ENCODE results near the gene CFDP1. TPM values are rescaled to one million over a fixed set of nuclear protein-coding genes. Genes with fewer than 3 reads are reported as not detected.

CFDP1 gene
- polyA plus RNA-seq, 1 donor (not counting 4 experiments of a cell fraction or from before 2014, with no cell fraction given) = 42.1 TPM

- TF ChIP-seq CTCF (optimal IDR thresholded peaks at IDR 0.05 in 1 of 3, IDR thresholded peaks at IDR 0.05 in 1 of 3, conservative IDR thresholded peaks at IDR 0.05 in 1 of 3; ENCODE audit: extremely low read depth in 1 of 3, insufficient read depth in 2 of 3, low read length in 3 of 3) (peak in 2 of 3 experiments; percentile 28 to 45), EZH2 (IDR thresholded peaks at IDR 0.05; ENCODE audit: low read length) (no peak)
- Histone ChIP-seq H3K27me3 (ENCODE audit: control insufficient read depth, extremely low read depth, insufficient read depth, low read length) (no peaks in the 10 kb centered on the region), H3K9me1 (ENCODE audit: control insufficient read depth, extremely low read depth, insufficient read depth, low read length) (no peaks in the 10 kb centered on the region), H3K4me3 (ENCODE audit: control insufficient read depth in 2 of 3, extremely low read depth in 1 of 3, insufficient read depth in 2 of 3, low read depth in 1 of 3, low read length in 3 of 3) (no peak overlapping the region), H3K79me2 (ENCODE audit: control insufficient read depth, insufficient read depth, low read length) (no peaks in the 10 kb centered on the region), H2AFZ (ENCODE audit: control insufficient read depth, low read length) (no peak overlapping the region), H3K4me1 (ENCODE audit: control insufficient read depth, extremely low read depth, insufficient read depth, low read length) (peaks cover 29% of the 10 kb centered on the region), H3K9me3 (ENCODE audit: control insufficient read depth, low read depth, low read length) (no peaks in the 10 kb centered on the region), H3K9ac (ENCODE audit: control insufficient read depth, extremely low read depth, insufficient read depth, low read length) (peak overlapping the region; percentile 48), H4K20me1 (ENCODE audit: control insufficient read depth, extremely low read depth, insufficient read depth, low read length) (no peaks in the 10 kb centered on the region), H3K4me2 (ENCODE audit: control insufficient read depth, extremely low read depth, insufficient read depth, low read depth, low read length) (peak overlapping the region; percentile 59), H3K36me3 (ENCODE audit: control insufficient read depth in 2 of 2, extremely low read depth in 1 of 2, insufficient read depth in 2 of 2, low read length in 2 of 2) (peaks cover 0 to under 1% of the 10 kb centered on the region in 2 experiments), H3K27ac (ENCODE audit: control insufficient read depth, insufficient read depth, low read length) (peak overlapping the region; percentile 44)
- dilution Hi-C loops (cut with MboI; ENCODE audit: extremely low pct_ligation_motif_present, low sequenced_read_pairs) = loop anchor here (25.0 kb wide), 1 partner anchor 148 kb away; no protein-coding TSS in a partner anchor
- FAIRE-seq = no peak
- peak; percentile 46 for DNase-seq (ENCODE audit: low read depth, low spot score)
Measured at GRCh38 chr16:75385507-75386152, 47.7 kb downstream of the CFDP1 start.

GRCh38 chr16:75383141-75383540 lies 50.2 kb downstream of the CFDP1 start:
- dilution Hi-C loops (cut with MboI; ENCODE audit: extremely low pct_ligation_motif_present, low sequenced_read_pairs) = loop anchor here (25.0 kb wide), 1 partner anchor 146 kb away; no protein-coding TSS in a partner anchor
- Histone ChIP-seq H4K20me1 (ENCODE audit: control insufficient read depth, extremely low read depth, insufficient read depth, low read length) (no peaks in the 10 kb centered on the region), H3K36me3 (ENCODE audit: control insufficient read depth in 2 of 2, extremely low read depth in 1 of 2, insufficient read depth in 2 of 2, low read length in 2 of 2) (no peaks in the 10 kb centered on the region), H3K9me1 (ENCODE audit: control insufficient read depth, extremely low read depth, insufficient read depth, low read length) (no peaks in the 10 kb centered on the region), H3K9me3 (ENCODE audit: control insufficient read depth, low read depth, low read length) (no peaks in the 10 kb centered on the region), H2AFZ (ENCODE audit: control insufficient read depth, low read length) (no peak overlapping the region), H3K79me2 (ENCODE audit: control insufficient read depth, insufficient read depth, low read length) (no peaks in the 10 kb centered on the region), H3K4me1 (ENCODE audit: control insufficient read depth, extremely low read depth, insufficient read depth, low read length) (peaks cover 42% of the 10 kb centered on the region), H3K4me2 (ENCODE audit: control insufficient read depth, extremely low read depth, insufficient read depth, low read depth, low read length) (no peak overlapping the region), H3K27me3 (ENCODE audit: control insufficient read depth, extremely low read depth, insufficient read depth, low read length) (no peaks in the 10 kb centered on the region), H3K4me3 (ENCODE audit: control insufficient read depth in 2 of 3, extremely low read depth in 1 of 3, insufficient read depth in 2 of 3, low read depth in 1 of 3, low read length in 3 of 3) (no peak overlapping the region), H3K9ac (ENCODE audit: control insufficient read depth, extremely low read depth, insufficient read depth, low read length) (no peak overlapping the region), H3K27ac (ENCODE audit: control insufficient read depth, insufficient read depth, low read length) (peak overlapping the region; percentile 65)
- DNase-seq (ENCODE audit: low read depth, low spot score) (no peak), FAIRE-seq (no peak)
- TF ChIP-seq EZH2 (IDR thresholded peaks at IDR 0.05; ENCODE audit: low read length) (no peak), CTCF (optimal IDR thresholded peaks at IDR 0.05 in 1 of 3, IDR thresholded peaks at IDR 0.05 in 1 of 3, conservative IDR thresholded peaks at IDR 0.05 in 1 of 3; ENCODE audit: extremely low read depth in 1 of 3, insufficient read depth in 2 of 3, low read length in 3 of 3) (no peak)

Data from keratinocyte (primary cell).